GM12865 (cell line): Measurements from ENCODE around the gene IL4R.

Source experiments
- DNase-seq: peaks from one replicate; pipeline ENCODE4 v3.0.0; 2010; ENCODE audit warnings: low read depth
- H3K4me3 ChIP-seq: 2 replicates; pipeline ENCODE4 v1.5.1; 2011; ENCODE audit warnings: mild to moderate bottlenecking, low read depth, low read length, control low read depth
- TF ChIP-seq, protein P1 (sequence below): IDR thresholded peaks from 2 replicates; pipeline ENCODE4 v1.5.1; 2011; ENCODE audit warnings: low read length, control low read depth, low read depth, inconsistent platforms; ENCODE audit not compliant: insufficient read depth; ENCODE audit errors: missing control alignments

Gene IL4R

DNA sequence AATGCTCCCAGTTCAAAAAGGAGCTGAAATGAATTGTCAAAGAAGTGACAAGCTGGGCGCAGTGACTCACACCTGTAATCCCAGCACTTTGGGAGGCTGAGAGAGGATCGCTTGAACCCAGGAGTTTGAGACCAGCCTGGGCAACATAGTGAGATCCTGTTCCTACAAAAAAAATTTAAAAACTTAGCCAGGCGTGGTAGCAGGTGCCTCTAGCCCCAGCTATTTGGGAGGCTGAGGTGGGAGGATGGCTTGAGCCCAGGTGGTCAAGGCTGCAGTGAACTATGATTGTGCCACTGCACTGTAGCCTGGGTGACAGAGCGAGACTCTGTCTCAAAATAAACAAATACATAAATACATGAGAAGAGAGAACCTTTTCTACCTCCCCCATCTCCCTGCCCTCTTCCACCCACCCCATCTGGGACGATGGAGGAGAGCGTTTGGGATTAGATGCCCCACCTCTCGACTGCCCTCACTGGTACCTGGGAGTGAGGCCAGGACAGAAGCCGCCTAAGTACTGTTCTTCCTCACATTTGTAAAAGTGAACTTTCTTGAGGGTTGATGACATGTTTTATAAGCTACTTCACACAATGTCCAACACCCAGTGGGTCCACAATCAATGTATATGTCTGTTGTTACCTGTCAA, 2.4 kb downstream of the IL4R start:
- H3K4me3 ChIP-seq, result peak overlapping the region; percentile 78
- TF ChIP-seq, protein P1, sequence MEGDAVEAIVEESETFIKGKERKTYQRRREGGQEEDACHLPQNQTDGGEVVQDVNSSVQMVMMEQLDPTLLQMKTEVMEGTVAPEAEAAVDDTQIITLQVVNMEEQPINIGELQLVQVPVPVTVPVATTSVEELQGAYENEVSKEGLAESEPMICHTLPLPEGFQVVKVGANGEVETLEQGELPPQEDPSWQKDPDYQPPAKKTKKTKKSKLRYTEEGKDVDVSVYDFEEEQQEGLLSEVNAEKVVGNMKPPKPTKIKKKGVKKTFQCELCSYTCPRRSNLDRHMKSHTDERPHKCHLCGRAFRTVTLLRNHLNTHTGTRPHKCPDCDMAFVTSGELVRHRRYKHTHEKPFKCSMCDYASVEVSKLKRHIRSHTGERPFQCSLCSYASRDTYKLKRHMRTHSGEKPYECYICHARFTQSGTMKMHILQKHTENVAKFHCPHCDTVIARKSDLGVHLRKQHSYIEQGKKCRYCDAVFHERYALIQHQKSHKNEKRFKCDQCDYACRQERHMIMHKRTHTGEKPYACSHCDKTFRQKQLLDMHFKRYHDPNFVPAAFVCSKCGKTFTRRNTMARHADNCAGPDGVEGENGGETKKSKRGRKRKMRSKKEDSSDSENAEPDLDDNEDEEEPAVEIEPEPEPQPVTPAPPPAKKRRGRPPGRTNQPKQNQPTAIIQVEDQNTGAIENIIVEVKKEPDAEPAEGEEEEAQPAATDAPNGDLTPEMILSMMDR, result no peak
- DNase-seq, result no peak

DNA sequence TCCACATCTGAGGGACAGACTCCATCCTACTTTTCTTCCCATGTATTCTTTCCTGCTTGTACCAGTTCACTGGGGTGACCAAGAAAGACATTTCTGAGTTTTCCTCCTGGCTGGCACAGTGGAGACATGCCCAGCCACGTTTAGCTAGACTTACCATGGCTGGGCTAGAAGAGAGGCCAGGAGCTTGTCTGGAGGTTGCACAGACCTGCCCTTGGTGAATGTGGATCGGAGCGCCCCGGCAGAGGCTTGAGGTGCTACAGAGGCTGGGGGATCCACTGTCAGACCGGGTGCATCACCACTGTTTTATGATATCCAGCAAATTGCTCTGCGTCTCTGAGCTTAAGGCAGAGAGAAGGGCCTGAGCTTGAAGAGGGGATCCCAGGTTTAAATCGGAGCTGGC, 3.5 kb downstream of the IL4R start:
- H3K4me3 ChIP-seq, result no peak overlapping the region
- TF ChIP-seq, protein P1, result no peak
- no peak for DNase-seq

DNA sequence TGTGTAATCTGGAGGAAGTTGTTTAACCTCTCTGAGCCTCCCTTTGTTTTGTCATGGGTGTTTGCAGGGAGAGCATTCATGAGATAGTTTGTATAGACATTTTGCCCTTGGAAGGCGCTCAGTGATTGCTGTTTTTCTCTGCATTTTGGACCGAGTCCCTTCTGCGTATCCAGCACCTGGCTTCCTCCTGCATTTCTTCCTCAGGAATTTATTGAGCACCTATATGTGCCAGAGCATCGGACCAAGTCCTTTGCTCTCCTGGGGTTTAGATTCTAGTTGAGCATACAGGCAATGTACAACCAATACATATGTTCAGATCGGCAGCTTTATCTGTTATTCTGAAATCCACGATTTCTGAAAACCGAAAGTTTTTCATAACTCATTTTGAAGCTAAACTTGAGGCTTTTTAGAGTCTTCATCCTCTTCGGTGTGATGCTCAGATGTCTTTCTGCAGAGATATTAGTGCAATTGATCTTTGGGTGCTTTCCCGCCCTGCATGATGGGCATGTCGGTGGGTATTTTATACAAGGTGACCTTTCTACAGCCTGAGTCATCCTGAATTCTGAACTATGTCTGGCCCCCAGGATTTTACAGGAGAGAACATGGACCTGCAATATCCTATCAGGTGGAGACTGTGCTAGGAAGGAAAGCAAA, 4.1 kb downstream of the IL4R start:
- TF ChIP-seq, protein P1, result no peak
- peak; percentile 33 for DNase-seq
- H3K4me3 ChIP-seq, result peak overlapping the region; percentile 3; the same call in 1 of the 2 replicates

DNA sequence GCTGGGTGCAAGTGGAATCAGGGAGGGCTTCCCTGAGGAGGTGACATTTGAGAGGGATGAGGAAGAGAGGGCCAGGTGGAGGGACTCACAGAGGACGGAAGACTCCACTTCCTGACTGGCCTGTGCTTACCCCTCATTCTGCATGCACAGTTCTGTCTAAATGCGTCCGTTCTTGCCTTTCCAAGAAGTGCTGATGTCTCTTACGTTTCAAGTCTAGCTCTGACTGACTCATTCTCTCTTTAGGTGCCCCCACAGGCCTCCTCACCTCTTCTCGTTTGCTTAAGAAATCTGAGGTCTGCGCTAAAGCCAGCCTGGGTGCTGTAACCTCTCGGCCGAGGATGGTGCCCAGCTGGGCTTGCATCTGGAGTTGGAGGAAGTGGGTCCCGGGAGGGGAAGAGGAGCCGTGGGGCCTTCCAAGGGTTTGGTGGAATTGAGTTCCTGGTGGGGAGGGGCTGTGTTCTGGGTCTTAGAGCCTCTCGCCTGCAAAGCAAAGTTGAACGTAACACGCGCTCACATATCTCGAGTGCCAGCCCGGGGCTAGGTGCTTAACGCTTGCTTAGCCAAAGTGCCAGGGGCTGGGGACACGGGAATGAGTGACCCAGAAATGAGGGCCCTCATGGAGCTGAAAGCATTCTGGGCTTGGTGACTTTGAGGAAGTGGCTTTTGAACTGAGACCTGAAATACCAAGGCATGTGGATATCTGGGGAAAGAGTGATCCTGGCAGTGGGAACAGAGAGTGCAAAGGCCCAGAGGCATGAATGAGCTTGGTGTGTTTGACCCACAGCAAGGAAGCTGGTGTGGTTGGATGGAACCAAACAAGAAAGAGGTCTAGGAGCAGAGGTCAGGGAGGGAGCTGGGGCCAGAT, 4.8 kb downstream of the IL4R start:
- TF ChIP-seq, protein P1, result no peak
- H3K4me3 ChIP-seq, result no peak overlapping the region; the same call in 1 of the 2 replicates
- peak; percentile 75 for DNase-seq

DNA sequence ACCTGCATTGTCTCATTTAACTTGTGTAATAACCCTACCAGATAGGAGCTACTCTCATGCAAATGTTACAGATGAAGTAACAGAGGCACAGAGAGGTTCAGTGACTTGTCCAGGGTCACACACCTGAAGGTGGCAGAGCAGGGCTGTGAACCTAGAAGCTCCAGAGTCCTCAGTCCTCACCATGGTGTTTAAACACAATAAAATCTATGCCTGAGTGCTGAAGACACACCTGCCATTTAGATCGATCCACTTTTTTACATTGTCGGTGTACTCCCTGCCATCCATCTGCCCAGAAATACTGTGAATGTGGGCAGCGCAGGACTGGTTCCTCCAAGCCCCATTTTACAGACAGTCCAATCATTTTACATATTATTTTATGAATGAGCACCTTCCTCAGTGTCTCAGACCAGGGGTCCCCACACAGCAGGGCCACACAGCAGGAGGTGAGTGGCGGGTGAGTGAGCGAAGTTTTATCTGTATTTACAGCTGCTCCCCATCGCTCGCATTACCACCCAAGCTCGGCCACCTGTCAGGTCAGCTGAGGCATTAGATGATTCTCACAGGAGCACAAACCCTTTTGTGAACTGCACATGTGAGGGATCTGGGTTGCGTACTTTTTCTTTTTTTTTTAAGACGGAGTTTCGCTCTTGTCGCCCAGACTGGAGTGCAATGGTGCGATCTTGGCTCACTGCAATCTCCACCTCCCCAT, 5.6 kb downstream of the IL4R start:
- TF ChIP-seq, protein P1, result no peak
- DNase-seq, result no peak
- no peak overlapping the region for H3K4me3 ChIP-seq

DNA sequence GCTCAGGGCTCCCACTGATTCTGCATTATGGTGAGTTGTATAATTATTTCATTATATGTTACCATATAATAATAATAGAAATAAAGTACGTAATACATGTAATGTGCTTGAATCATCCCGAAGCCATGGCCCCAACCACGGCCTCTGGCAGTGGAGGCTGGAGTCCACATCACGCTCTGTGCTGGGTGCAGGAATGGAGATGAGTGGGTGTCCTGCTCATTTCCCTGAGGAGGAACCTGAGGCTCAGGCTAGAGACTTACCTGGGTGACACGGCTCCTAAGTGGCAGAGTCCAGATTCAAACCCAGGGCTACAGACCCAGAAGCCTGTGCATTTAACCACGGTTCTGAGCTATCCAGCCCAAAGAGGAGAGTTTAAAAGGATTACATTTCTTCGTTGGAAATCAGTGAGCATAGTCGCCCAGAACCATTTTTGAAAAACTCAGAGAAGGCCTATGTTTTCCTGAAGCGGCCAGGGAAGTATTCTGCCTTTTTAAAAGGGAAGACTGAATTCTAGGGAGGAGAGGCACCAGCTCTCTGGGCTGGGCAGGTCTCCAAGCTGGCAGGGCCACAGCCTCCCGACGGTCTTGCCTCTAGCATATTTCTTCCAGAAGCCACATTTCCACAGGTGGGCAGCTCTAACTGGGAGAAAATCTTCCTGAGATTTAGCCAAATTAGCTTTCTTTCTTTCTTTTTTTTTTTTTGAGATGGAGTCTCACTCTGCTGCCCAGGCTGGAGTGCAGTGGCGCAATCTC, 6.7 kb downstream of the IL4R start:
- TF ChIP-seq, protein P1, result no peak
- no peak for DNase-seq
- no peak overlapping the region for H3K4me3 ChIP-seq
